GM23338 (cell line): ENCODE measurements around the gene CSRNP3. TPM values are rescaled to one million over a fixed set of nuclear protein-coding genes. Genes with fewer than 3 reads are reported as not detected.

Experiments used
- ATAC-seq: fragments of 200-7000 bp; cut with Tn5 transposase; 3 replicates; pipeline ENCODE4 v1.9.1; 2020
- DNase-seq: peaks from one replicate; pipeline ENCODE4 v3.0.0-alpha.2; 2015; ENCODE audit warnings: low spot score
- H2AFZ ChIP-seq: fragments of 200-600 bp; sonication (generic); 2 replicates; pipeline ENCODE4 v1.8.0; 2016; ENCODE audit warnings: antibody characterized with exemption, mild to moderate bottlenecking, moderate library complexity
- H3F3A ChIP-seq: fragments of 200-600 bp; sonication (generic); replicated peaks from 2 replicates; pipeline ENCODE4 v1.8.0; 2017; ENCODE audit warnings: antibody characterized with exemption, mixed run types, low read depth
- H3K27ac ChIP-seq: fragments of 200-600 bp; sonication (generic); 2 replicates; pipeline ENCODE4 v1.6.1; 2016; ENCODE audit warnings: low read depth
- H3K27me3 ChIP-seq: fragments of 200-600 bp; sonication (generic); 2 replicates; pipeline ENCODE4 v1.8.0; 2016; ENCODE audit warnings: mild to moderate bottlenecking, mixed run types, moderate library complexity; ENCODE audit not compliant: insufficient read depth
- H3K36me3 ChIP-seq: fragments of 200-600 bp; sonication (generic); 2 replicates; pipeline ENCODE4 v1.8.0; 2016; ENCODE audit warnings: mild to moderate bottlenecking; ENCODE audit not compliant: insufficient read depth
- H3K4me1 ChIP-seq: fragments of 200-600 bp; sonication (generic); 2 replicates; pipeline ENCODE4 v1.8.0; 2016; ENCODE audit warnings: mild to moderate bottlenecking, moderate library complexity; ENCODE audit not compliant: insufficient read depth
- H3K4me2 ChIP-seq: fragments of 200-600 bp; sonication (generic); 2 replicates; pipeline ENCODE4 v1.7.1; 2017; ENCODE audit warnings: mixed run types
- H3K4me3 ChIP-seq: fragments of 200-600 bp; sonication (generic); 2 replicates; pipeline ENCODE4 v1.6.1; 2016; ENCODE audit warnings: mixed run types
- H3K79me2 ChIP-seq: fragments of 200-600 bp; sonication (generic); replicated peaks from 2 replicates; pipeline ENCODE4 v1.8.0; 2017; ENCODE audit warnings: mild to moderate bottlenecking; ENCODE audit not compliant: insufficient read depth
- H3K9me2 ChIP-seq: fragments of 200-600 bp; sonication (generic); 2 replicates; pipeline ENCODE4 v1.8.0; 2017; ENCODE audit not compliant: insufficient read depth
- H4K20me1 ChIP-seq: fragments of 200-600 bp; sonication (generic); replicated peaks from 2 replicates; pipeline ENCODE4 v1.8.0; 2017; ENCODE audit warnings: mild to moderate bottlenecking; ENCODE audit not compliant: insufficient read depth
- H3K27ac Mint-ChIP-seq: 2 replicates; pipeline ENCODE4 v1.8.0; 2020; ENCODE audit warnings: inconsistent platforms, mild to moderate bottlenecking, moderate library complexity, mixed read lengths
- H3K27me3 Mint-ChIP-seq: 3 replicates; pipeline ENCODE4 v1.8.0; 2022; ENCODE audit warnings: low read depth, mild to moderate bottlenecking, moderate library complexity, mixed read lengths, inconsistent platforms; ENCODE audit not compliant: insufficient read depth, poor library complexity
- H3K36me3 Mint-ChIP-seq: 3 replicates; pipeline ENCODE4 v1.8.0; 2021; ENCODE audit warnings: low read depth, mild to moderate bottlenecking, inconsistent platforms, moderate library complexity, mixed read lengths
- H3K4me1 Mint-ChIP-seq: 3 replicates; pipeline ENCODE4 v1.8.0; 2020; ENCODE audit warnings: mild to moderate bottlenecking, inconsistent platforms, mixed read lengths
- H3K4me3 Mint-ChIP-seq: 3 replicates; pipeline ENCODE4 v1.8.0; 2021; ENCODE audit warnings: moderate library complexity, mild to moderate bottlenecking, inconsistent platforms, mixed read lengths
- H3K9me3 Mint-ChIP-seq: 3 replicates; pipeline ENCODE4 v1.8.0; 2020; ENCODE audit warnings: moderate library complexity, mild to moderate bottlenecking, inconsistent platforms, mixed read lengths
- CREB1 ChIP-seq: fragments of 250-450 bp; sonication (Bioruptor Pico); IDR thresholded peaks from 2 replicates; pipeline ENCODE4 v1.5.0; 2020; ENCODE audit warnings: low read depth, mild to moderate bottlenecking, moderate library complexity
- ETS1 ChIP-seq: IDR thresholded peaks from 2 replicates; pipeline ENCODE4 v1.6.1; 2016; ENCODE audit warnings: antibody characterized with exemption
- EZH2 ChIP-seq: fragments of 200-600 bp; sonication (generic); IDR thresholded peaks from one replicate; pipeline ENCODE4 v1.8.0; 2017; ENCODE audit warnings: antibody characterized with exemption, mild to moderate bottlenecking, low read depth; ENCODE audit not compliant: unreplicated experiment
- EZH2phosphoT487 ChIP-seq: fragments of 200-600 bp; sonication (generic); IDR thresholded peaks from one replicate; pipeline ENCODE4 v1.8.1; 2018; ENCODE audit warnings: antibody characterized with exemption; ENCODE audit not compliant: unreplicated experiment
- JUNB ChIP-seq: IDR thresholded peaks from one replicate; pipeline ENCODE4 v1.6.1; 2016; ENCODE audit warnings: antibody characterized with exemption; ENCODE audit not compliant: unreplicated experiment
- POLR2AphosphoS5 ChIP-seq: IDR thresholded peaks from 2 replicates; pipeline ENCODE4 v1.6.1; 2016; ENCODE audit warnings: antibody characterized with exemption, low read depth
- STAT1 ChIP-seq: IDR thresholded peaks from one replicate; pipeline ENCODE4 v1.6.1; 2016; ENCODE audit warnings: antibody characterized with exemption; ENCODE audit not compliant: unreplicated experiment
- ZNF114 ChIP-seq: fragments of 250-450 bp; sonication (Bioruptor Pico); IDR thresholded peaks from 2 replicates; pipeline ENCODE4 v1.5.0; 2020; ENCODE audit warnings: mild to moderate bottlenecking, moderate library complexity
- ZNF331 ChIP-seq: fragments of 250-450 bp; sonication (Bioruptor Pico); IDR thresholded peaks from 2 replicates; pipeline ENCODE4 v1.5.0; 2020; ENCODE audit warnings: low read depth, mild to moderate bottlenecking, moderate library complexity
- ZNF462 ChIP-seq: fragments of 250-450 bp; sonication (Bioruptor Pico); IDR thresholded peaks from 2 replicates; pipeline ENCODE4 v1.5.0; 2020; ENCODE audit warnings: mild to moderate bottlenecking, moderate library complexity
- polyA plus RNA-seq: library from polyadenylated mRNA; unstranded; fragments of >200 nt; fragmentation: Nextera tagmentation; extraction: Ambion mirVana; gene quantifications from 2 replicates; pipeline ENCODE4 v1.2.1, GENCODE V29; 2016
- total RNA-seq: library from RNA; depleted of rRNA; stranded (reverse); fragments of >200 nt; shearing (Covaris generic); gene quantifications from 2 replicates; pipeline ENCODE4 v1.2.3, GENCODE V29; 2014

CSRNP3 gene
- total and polyA plus RNA-seq, 2 experiments from 2014 or later: 3.8 to 6.8 TPM

GRCh38 chr2:165700531-165700930 lies 231.0 kb downstream of the CSRNP3 start:
- H3K4me3 Mint-ChIP-seq: no peak overlapping the region
- peak; percentile 41 for DNase-seq
- no peaks in the 10 kb centered on the region for H3K9me3 Mint-ChIP-seq
- H3K27ac ChIP-seq: no peak overlapping the region
- peaks cover 8% of the 10 kb centered on the region; the same call in 1 of the 2 replicates for H3K9me2 ChIP-seq
- ATAC-seq: peak; percentile 56
- H3K4me1 Mint-ChIP-seq: peaks cover 38% of the 10 kb centered on the region
- no peak overlapping the region for H2AFZ ChIP-seq
- TF ChIP-seq EZH2 (no peak), ZNF114 (CRISPR knock-in tag) (no peak), STAT1 (no peak), ETS1 (no peak), ZNF331 (CRISPR knock-in tag) (no peak), EZH2phosphoT487 (no peak), CREB1 (CRISPR knock-in tag) (no peak), JUNB (no peak), ZNF462 (CRISPR knock-in tag) (no peak), POLR2AphosphoS5 (no peak)
- no peak overlapping the region for H3K4me3 ChIP-seq
- H3K36me3 Mint-ChIP-seq: no peaks in the 10 kb centered on the region
- H3K4me1 ChIP-seq: peaks cover 46% of the 10 kb centered on the region
- H4K20me1 ChIP-seq: no peaks in the 10 kb centered on the region
- H3K36me3 ChIP-seq: no peaks in the 10 kb centered on the region
- no peaks in the 10 kb centered on the region for H3K79me2 ChIP-seq
- H3K27me3 ChIP-seq: no peaks in the 10 kb centered on the region
- H3K27me3 Mint-ChIP-seq: peaks cover 5% of the 10 kb centered on the region
- no peaks in the 10 kb centered on the region for H3F3A ChIP-seq
- no peak overlapping the region; the same call in 1 of the 2 replicates for H3K4me2 ChIP-seq
- no peak overlapping the region; the same call in 1 of the 2 replicates for H3K27ac Mint-ChIP-seq
